AG08395 (cell line): ENCODE measurements around the gene SOX13.

Experiments used
- DNase-seq: peaks from one replicate; pipeline ENCODE4 v3.0.0; 2012; ENCODE audit warnings: mixed read lengths, low spot score

Gene SOX13

GRCh38 chr1:204154568-204155255, 81.8 kb downstream of the SOX13 start:
- no peak for DNase-seq

GRCh38 chr1:204155881-204156280, 83.0 kb downstream of the SOX13 start:
- DNase-seq = no peak

DNA sequence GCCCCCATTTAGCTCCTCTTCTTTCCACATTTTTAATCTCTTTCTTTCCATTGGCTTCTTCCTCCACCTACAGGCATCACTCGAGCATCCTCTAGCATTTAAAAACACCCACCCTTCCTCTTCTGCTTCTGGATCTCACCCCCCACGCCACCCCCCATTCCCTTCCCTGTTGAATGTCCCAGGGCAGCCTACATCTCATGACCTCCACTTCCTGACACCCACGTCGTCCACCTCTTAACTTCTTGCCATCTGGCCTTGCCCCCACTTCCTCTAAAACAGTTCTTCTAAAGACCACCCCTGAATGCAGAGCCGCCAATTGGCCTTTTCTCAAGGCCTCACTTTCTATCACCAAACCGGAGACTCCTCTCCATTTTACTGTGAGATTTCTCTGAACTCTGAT, 85.0 kb downstream of the SOX13 start:
- DNase-seq = no peak

- no peak for DNase-seq
Observed at GRCh38 chr1:204161609-204162493, 88.9 kb downstream of the SOX13 start.

DNA sequence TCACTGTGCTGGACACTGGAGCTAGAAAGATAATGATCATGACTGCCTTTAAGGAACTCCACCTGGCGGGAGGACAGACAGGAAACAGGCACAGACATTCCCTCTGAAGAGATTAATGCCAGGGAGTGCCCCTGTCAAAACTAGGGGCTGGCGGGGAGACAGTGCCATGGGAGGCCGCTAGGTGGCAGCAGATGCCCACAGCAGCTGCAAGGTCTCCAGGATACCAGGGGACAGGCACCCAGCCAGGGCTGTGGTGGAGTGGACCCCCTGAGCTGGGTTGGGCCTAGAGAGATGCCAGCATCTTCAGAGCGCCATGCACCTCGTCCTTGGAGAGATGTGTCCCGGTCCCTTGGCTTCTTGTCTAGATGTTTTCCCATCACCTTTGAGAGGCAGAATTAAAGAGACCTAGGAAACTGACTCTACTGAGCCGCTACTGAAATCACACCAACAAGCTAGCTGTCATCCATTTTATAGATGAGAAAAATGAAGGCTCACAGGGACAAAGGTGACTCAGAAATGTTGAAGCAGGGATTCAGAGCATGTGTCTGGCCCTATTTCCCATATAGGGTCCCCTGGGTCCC, 89.7 kb downstream of the SOX13 start:
- DNase-seq = peak; percentile 87

DNA sequence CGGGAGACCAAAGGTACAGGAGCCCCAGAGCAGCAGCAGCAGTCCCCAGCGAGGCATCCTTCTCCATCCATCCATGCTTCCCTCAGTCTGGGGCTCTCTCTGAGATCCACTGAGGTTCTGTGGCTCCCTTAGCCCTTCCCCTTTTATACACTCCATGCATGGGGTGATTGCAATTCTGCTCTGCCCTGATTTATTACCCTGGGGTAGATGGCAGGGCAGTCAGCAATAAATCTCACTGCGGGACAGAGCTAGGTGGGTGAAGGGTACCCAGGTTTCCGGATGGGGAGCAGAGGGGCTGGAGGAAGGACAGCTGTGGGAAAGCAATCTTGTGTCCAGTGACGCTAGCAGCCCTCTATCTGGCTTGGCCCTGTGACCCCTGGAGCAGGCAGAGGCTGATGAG, 93.3 kb downstream of the SOX13 start, which contains the start of gene REN:
TSS of gene REN (minus strand) at position 119 of the 400 bp plus-strand sequence. CDS start at position 75, 44 bp downstream.
- DNase-seq = no peak

- DNase-seq = no peak
Observed at GRCh38 chr1:204167730-204168129, 94.8 kb downstream of the SOX13 start.

DNA sequence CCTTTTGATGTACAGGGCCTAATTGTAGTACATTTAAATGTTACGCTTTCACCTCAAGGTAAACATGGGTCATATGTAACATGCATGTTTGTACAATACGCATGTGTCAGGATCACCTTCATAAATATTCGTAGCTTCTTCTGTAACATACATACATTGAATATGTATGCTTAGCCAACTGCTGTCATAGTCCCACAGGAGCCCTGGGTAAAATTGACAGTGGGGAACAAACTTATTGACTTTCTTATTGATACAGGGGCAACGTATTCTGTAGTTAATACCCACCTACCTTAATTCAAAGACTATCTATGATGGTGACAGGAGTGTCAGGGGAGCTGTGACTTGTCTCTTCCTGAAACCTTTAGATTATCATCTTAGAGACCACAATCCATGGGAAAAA, 96.9 kb downstream of the SOX13 start:
- no peak for DNase-seq

GRCh38 chr1:204170494-204171155, 97.7 kb downstream of the SOX13 start:
- DNase-seq = no peak

- DNase-seq = peak; percentile 33
Observed at GRCh38 chr1:204171751-204172178, 98.8 kb downstream of the SOX13 start.

GRCh38 chr1:204172404-204173029, 99.6 kb downstream of the SOX13 start:
- DNase-seq = no peak

DNA sequence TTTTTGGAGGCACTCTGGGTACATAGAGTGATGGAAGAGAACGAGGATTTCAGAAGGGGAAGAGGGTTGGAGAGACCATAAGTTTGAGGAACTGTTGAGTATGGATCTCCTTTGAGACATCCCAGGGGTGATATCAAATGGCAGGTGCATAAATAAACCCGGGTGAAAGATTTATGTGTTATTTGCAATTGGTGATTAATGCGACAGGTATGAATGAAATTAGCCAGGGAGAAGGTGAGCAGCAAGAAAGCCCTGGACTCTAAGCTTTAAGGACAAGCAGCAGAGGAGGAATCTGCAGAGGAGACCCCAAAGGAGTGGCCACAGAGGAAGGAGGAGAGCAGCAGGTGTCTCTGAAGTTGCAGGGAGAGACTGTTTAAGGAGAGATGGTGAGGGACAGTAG, 102.0 kb downstream of the SOX13 start:
- no peak for DNase-seq

- no peak for DNase-seq
Observed at GRCh38 chr1:204176049-204176448, 103.1 kb downstream of the SOX13 start.

DNA sequence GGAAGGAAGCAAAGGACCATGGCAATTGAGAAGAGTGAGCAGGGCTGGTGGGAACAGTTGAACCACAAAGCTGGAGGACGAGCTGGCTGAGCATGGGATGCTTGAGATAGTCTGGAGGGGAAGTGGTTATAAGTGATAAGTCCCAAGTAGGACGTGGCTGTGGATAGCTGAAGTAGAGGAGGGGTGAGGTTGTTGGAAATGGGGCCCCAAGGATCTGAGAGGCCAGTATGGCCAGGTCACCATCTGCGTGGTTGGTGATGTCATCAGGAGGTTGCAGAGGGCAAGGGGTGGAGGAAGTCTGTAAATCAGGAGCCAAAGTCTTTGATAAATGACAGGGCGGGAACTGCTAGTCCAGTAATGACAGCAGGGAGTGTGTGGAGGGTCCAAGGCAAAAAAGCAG, 104.2 kb downstream of the SOX13 start:
- no peak for DNase-seq
